Mesodermal cell (in vitro differentiated cells): ENCODE results near the gene MCHR1.

ENCODE experiments used
- H3K27ac ChIP-seq: 2 replicates; pipeline ENCODE4 v1.7.0; 2013; ENCODE audit warnings: mild to moderate bottlenecking, low read depth, low read length, moderate library complexity; ENCODE audit not compliant: severe bottlenecking
- H3K36me3 ChIP-seq: 2 replicates; pipeline ENCODE4 v1.7.1; 2013; ENCODE audit warnings: mild to moderate bottlenecking, low read length, moderate library complexity; ENCODE audit not compliant: control insufficient read depth, insufficient read depth
- H3K4me1 ChIP-seq: one replicate; pipeline ENCODE4 v1.7.1; 2013; ENCODE audit warnings: mild to moderate bottlenecking, low read length; ENCODE audit not compliant: insufficient read depth, control insufficient read depth, poor library complexity, severe bottlenecking
- H3K4me3 ChIP-seq: 2 replicates; pipeline ENCODE4 v1.7.0; 2013; ENCODE audit warnings: low read length, control low read depth, mild to moderate bottlenecking; ENCODE audit not compliant: insufficient read depth, poor library complexity, severe bottlenecking; ENCODE audit errors: extremely low read depth
- H3K9me3 ChIP-seq: 2 replicates; pipeline ENCODE4 v1.7.1; 2013; ENCODE audit warnings: mild to moderate bottlenecking, low read length, moderate library complexity; ENCODE audit not compliant: control insufficient read depth
- WGBS, 2 experiments: methylation state at CpG; one replicate each; pipeline ENCODE4 v1.1.5; 2013; ENCODE audit warnings: missing lambda C conversion rate in 2 of 2; ENCODE audit not compliant: insufficient coverage in 2 of 2; 5-methylcytosine and 5-hydroxymethylcytosine counted together

Gene MCHR1

GRCh38 chr22:40727964-40728615 lies 48.8 kb downstream of the MCHR1 start:
- Histone ChIP-seq H3K4me3 (no peak overlapping the region), H3K4me1 (peaks cover 42% of the 10 kb centered on the region), H3K27ac (peak overlapping the region; percentile 90), H3K36me3 (no peaks in the 10 kb centered on the region), H3K9me3 (peaks cover 4% of the 10 kb centered on the region)
- WGBS, 2 experiments, result 79 to 90% methylated on average over 6 to 11 of the region's 14 CpGs

DNA sequence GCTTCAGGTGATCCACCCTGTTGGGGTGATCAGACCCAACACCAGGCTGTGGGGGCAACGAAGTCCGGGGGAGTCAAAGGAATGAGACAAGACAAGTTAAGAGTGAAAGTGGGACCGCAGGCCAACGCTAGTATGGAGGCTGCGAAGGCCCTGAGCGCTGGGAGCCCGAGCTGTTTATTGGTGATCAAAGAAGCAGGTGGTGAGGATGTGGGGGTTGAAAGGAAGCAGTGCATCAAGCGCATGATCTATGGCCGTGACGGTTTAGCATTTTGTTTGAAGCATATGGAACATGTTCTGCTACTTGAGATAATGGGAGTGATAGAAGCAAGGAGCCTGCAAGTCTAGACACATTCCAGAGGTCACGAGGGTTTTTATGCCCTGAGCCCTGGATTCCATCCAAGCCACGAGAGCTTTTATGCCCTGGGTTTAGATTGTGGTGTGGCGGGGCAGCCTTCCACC lies 49.5 kb downstream of the MCHR1 start:
- Histone ChIP-seq H3K9me3 (peaks cover 4% of the 10 kb centered on the region), H3K4me1 (peaks cover 44% of the 10 kb centered on the region), H3K4me3 (no peak overlapping the region), H3K27ac (peak overlapping the region; percentile 90), H3K36me3 (no peaks in the 10 kb centered on the region)
- WGBS, 2 experiments, result 77 to 85% methylated on average over 10 to 13 of the region's 13 CpGs

DNA sequence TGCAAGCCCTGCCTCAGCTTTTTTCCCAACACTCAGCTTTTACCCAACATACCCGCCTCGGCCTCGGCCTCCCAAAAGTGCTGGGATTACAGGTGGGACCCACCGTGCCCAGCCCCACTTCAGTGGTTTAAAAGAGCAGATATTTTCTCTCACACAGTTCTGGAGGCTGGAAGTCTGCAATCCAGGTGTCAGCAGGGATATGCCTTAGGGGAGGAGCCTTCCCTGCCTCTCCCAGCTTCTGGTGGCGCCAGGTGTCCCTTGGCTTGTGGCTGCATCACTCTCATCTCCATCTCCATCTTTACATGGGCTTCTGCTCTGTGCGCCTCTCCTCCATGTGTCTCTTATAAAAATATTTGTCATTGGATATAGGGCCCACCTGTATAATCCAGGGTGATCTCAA lies 50.0 kb downstream of the MCHR1 start:
- H3K36me3 ChIP-seq, result no peaks in the 10 kb centered on the region
- WGBS, 2 experiments, result 0 to 56% methylated on average over 1 to 3 of the region's 6 CpGs
- peaks cover 44% of the 10 kb centered on the region for H3K4me1 ChIP-seq
- H3K4me3 ChIP-seq, result no peak overlapping the region
- peak overlapping the region; percentile 90 for H3K27ac ChIP-seq
- H3K9me3 ChIP-seq, result peaks cover 4% of the 10 kb centered on the region
